Vagina (tissue), 2 donors: ENCODE data around the gene APPL2. TPM values are rescaled to one million over a fixed set of nuclear protein-coding genes. Genes with fewer than 3 reads are reported as not detected.

Source experiments
- DNase-seq, 2 donors: peaks; one replicate each; pipeline ENCODE4 v3.0.0-alpha.2; 2017; ENCODE audit errors: extremely low spot score in 2 of 2
- H3K27ac ChIP-seq: fragments of 200-600 bp; sonication (generic); one replicate; pipeline ENCODE4 v1.5.1; 2019
- H3K27me3 ChIP-seq: fragments of 200-600 bp; sonication (generic); one replicate; pipeline ENCODE4 v1.5.1; 2019
- H3K36me3 ChIP-seq, 2 donors: fragments of 200-600 bp; sonication (generic); one replicate each; pipeline ENCODE4 v1.5.1; 2017 to 2019
- H3K4me1 ChIP-seq: fragments of 200-600 bp; sonication (generic); one replicate; pipeline ENCODE4 v1.5.1; 2019
- H3K4me3 ChIP-seq, 2 donors: fragments of 200-600 bp; sonication (generic); 1 replicate in 1 of 2; 2 replicates in 1 of 2; pipeline ENCODE4 v1.5.1; 2016 to 2019
- H3K9me3 ChIP-seq: fragments of 200-600 bp; sonication (generic); one replicate; pipeline ENCODE4 v1.5.1; 2019
- CTCF ChIP-seq, 3 experiments: fragments of 450-650 bp in 2 of 3; fragments of 200-600 bp in 1 of 3; sonication (generic) in 1 of 3; IDR thresholded peaks; one replicate each; pipeline ENCODE4 v1.5.1; 2017 to 2019; ENCODE audit warnings: antibody characterized with exemption in 3 of 3, mild to moderate bottlenecking in 2 of 3, moderate library complexity in 2 of 3
- POLR2A ChIP-seq, 2 donors: fragments of 450-650 bp; IDR thresholded peaks; one replicate each; pipeline ENCODE4 v1.6.1; 2017; ENCODE audit warnings: antibody characterized with exemption in 2 of 2, mild to moderate bottlenecking in 2 of 2, moderate library complexity in 2 of 2
- POLR2AphosphoS5 ChIP-seq, 2 donors: sonication (generic); formaldehyde crosslinking; IDR thresholded peaks; one replicate each; pipeline ENCODE4 v1.9.0; 2017; ENCODE audit warnings: antibody characterized with exemption in 2 of 2, mild to moderate bottlenecking in 2 of 2, low read depth in 1 of 2; ENCODE audit not compliant: insufficient read depth in 1 of 2
- intact Hi-C: fragments of 100-400 bp; cut with DNase I; formaldehyde crosslinking; loops from one replicate; pipeline ENCODE4 v1.15.1; 2023
- total RNA-seq: library from RNA; depleted of rRNA; stranded (reverse); fragments of >200 nt; gene quantifications from one replicate; pipeline ENCODE4 v1.2.3, GENCODE V29; 2016

The APPL2 gene
- total RNA-seq, 1 donor from 2014 or later, result 48.1 TPM

- intact Hi-C loops, result no loop called here
- no peak for DNase-seq
- H3K4me1 ChIP-seq, result peaks cover 8% of the 10 kb centered on the region
- peaks cover 0 to 61% of the 10 kb centered on the region in 2 donors for H3K36me3 ChIP-seq
- H3K27me3 ChIP-seq, result no peaks in the 10 kb centered on the region
- TF ChIP-seq POLR2AphosphoS5 (IDR thresholded peaks at IDR 0.05; ENCODE audit: insufficient read depth in 1 of 2, low read depth in 1 of 2) (no peak), CTCF (IDR thresholded peaks at IDR 0.05) (no peak), POLR2A (IDR thresholded peaks at IDR 0.05) (no peak)
- H3K27ac ChIP-seq, result peak overlapping the region; percentile 36
- no peaks in the 10 kb centered on the region for H3K9me3 ChIP-seq
- H3K4me3 ChIP-seq, result no peak overlapping the region
Measured at GRCh38 chr12:105166736-105167135, 69.2 kb downstream of the APPL2 start.

DNA sequence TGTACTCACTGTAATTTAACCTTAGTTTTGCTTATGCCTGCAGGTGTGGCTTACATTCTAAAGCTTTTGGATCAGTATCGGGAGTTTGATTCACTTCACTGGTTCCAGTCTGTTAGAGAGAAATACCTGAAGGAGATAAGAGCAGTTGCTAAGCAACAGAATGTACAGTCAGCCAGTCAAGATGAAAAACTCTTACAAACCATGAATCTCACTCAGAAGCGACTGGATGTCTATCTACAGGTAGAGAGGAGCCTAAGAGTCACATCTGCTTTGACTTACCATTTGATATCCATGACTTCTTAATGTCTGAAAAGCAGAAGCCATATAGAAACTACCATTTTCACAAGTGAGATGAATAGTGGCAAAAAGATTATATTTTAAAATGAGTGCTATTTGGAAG lies 71.9 kb downstream of the APPL2 start:
- H3K36me3 ChIP-seq, result peaks cover 0 to 62% of the 10 kb centered on the region in 2 donors
- intact Hi-C loops, result no loop called here
- DNase-seq, result no peak
- TF ChIP-seq CTCF (IDR thresholded peaks at IDR 0.05), result no peak
- no peak for TF ChIP-seq POLR2AphosphoS5 (IDR thresholded peaks at IDR 0.05; ENCODE audit: insufficient read depth in 1 of 2, low read depth in 1 of 2)
- TF ChIP-seq POLR2A (IDR thresholded peaks at IDR 0.05), result no peak
- H3K27me3 ChIP-seq, result no peaks in the 10 kb centered on the region
- no peaks in the 10 kb centered on the region for H3K9me3 ChIP-seq
- no peak overlapping the region for H3K4me3 ChIP-seq
- peaks cover 8% of the 10 kb centered on the region for H3K4me1 ChIP-seq
- no peak overlapping the region for H3K27ac ChIP-seq

- H3K27ac ChIP-seq, result no peak overlapping the region
Measured at GRCh38 chr12:105162174-105162573, 73.8 kb downstream of the APPL2 start.

GRCh38 chr12:105158876-105159275 lies 77.1 kb downstream of the APPL2 start:
- DNase-seq, result no peak
- TF ChIP-seq CTCF (IDR thresholded peaks at IDR 0.05), result no peak
- no peak for TF ChIP-seq POLR2AphosphoS5 (IDR thresholded peaks at IDR 0.05; ENCODE audit: insufficient read depth in 1 of 2, low read depth in 1 of 2)
- no peak for TF ChIP-seq POLR2A (IDR thresholded peaks at IDR 0.05)
- H3K9me3 ChIP-seq, result no peaks in the 10 kb centered on the region
- no peak overlapping the region for H3K27ac ChIP-seq
- H3K36me3 ChIP-seq, result peaks cover 0 to 64% of the 10 kb centered on the region in 2 donors
- H3K4me3 ChIP-seq, result no peak overlapping the region
- intact Hi-C loops, result no loop called here
- no peaks in the 10 kb centered on the region for H3K4me1 ChIP-seq
- no peaks in the 10 kb centered on the region for H3K27me3 ChIP-seq

More at GRCh38 chr12:105162174-105162573, 73.8 kb downstream of the APPL2 start:
- Histone ChIP-seq H3K36me3 (peaks cover 0 to 73% of the 10 kb centered on the region in 2 donors), H3K4me3 (no peak overlapping the region), H3K27me3 (no peaks in the 10 kb centered on the region), H3K9me3 (no peaks in the 10 kb centered on the region), H3K4me1 (peaks cover 8% of the 10 kb centered on the region)
- intact Hi-C loops, result no loop called here
- TF ChIP-seq POLR2AphosphoS5 (IDR thresholded peaks at IDR 0.05; ENCODE audit: insufficient read depth in 1 of 2, low read depth in 1 of 2), result no peak
- no peak for TF ChIP-seq POLR2A (IDR thresholded peaks at IDR 0.05)
- TF ChIP-seq CTCF (IDR thresholded peaks at IDR 0.05), result no peak
- no peak for DNase-seq

GRCh38 chr12:105157606-105158005 lies 78.4 kb downstream of the APPL2 start:
- intact Hi-C loops, result no loop called here
- no peaks in the 10 kb centered on the region for H3K27me3 ChIP-seq
- no peaks in the 10 kb centered on the region for H3K9me3 ChIP-seq
- DNase-seq, result no peak
- H3K27ac ChIP-seq, result no peak overlapping the region
- H3K4me3 ChIP-seq, result no peak overlapping the region
- TF ChIP-seq POLR2A (IDR thresholded peaks at IDR 0.05) (no peak), CTCF (IDR thresholded peaks at IDR 0.05) (no peak), POLR2AphosphoS5 (IDR thresholded peaks at IDR 0.05; ENCODE audit: insufficient read depth in 1 of 2, low read depth in 1 of 2) (no peak)
- H3K4me1 ChIP-seq, result no peaks in the 10 kb centered on the region
- peaks cover 0 to 59% of the 10 kb centered on the region in 2 donors for H3K36me3 ChIP-seq
